Activated CD4-positive, alpha-beta T cell treated with anti-CD3 and anti-CD28 coated beads, Interleukin-2, amount 50 U/mL, for 4 hours (primary cell): ENCODE data around the gene CYFIP1.

ENCODE experiments used
- DNase-seq, 2 experiments: peaks; one replicate each; pipeline ENCODE4 v3.0.0-alpha.2; 2020

CYFIP1 gene

DNA sequence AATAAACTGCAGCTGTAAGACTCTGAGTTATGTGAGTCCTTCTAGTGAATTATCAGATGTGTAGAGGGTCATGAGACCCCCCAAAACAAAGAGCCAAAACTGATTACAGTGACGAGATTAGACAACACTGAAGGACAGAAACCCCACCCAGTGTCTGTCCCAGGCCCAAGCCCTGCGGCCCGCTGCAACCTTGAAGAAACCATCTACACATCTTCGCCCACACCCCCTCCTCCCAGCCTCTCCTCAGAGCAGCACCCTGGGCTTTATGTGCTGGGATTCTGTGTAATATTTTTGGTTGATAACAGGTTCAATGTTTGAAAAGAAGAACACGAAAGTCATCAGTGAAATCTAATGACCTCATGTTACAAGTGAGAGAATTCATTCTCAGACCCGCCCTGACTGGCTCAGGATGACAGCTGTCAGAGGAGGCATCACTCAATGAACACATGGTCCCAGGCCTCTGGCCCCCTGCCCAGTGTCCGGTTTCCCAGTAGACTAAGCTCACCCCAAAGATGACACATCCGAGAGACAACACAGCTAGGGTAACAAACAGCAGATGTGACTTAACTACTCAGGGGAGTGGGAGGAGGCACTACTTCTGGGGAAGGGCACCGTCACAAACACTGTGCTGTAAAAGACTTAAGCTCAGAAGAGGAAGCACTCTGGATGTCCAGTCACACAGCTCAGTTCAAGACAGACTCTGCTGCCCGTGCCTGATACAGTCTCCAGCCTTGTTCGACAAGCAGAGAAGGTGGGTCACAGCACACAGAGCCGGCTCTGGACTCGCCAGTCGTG is 92.8 kb downstream of the CYFIP1 start:
- DNase-seq: no peak

DNA sequence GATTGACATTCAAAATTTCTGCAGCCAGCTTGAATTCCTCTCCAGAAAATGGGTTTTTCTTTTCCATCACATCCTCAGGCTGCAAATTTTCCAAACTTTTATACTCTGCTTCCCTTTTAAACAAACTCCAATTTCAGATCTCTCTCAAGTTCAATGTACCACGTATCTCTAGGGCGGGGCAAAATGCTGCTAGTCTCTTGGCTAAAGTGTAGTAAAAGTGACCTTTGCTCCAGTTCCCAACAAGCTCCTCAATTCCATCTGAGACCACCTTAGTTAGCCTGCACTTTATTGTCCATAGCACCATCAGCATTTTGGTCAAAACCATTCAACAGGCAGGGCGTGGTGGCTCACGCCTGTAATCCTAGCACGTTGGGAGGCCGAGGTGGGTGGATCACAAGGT is 95.0 kb downstream of the CYFIP1 start:
- no peak for DNase-seq

GRCh38 chr15:22884344-22884743 is 95.8 kb downstream of the CYFIP1 start:
- DNase-seq: no peak

DNA sequence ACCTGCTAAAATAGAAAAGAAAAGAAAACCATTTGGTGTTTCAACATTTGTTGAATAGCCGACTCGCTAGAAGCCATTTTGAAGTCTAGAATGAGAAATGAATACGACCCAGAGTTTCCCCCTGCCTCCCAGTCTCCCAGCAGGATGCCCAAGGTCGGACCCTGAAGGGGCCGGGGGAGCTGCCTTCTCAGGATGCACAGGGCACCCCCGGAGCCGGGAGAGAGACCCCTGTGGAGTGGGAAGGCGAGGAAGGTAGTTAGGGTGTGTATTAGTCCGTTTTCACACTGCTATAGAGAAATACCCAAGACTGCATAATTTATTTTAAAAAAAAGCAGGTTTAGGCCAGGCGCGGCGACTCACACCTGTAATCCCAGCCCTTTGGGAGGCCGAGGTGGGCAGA is 97.0 kb downstream of the CYFIP1 start:
- no peak for DNase-seq

GRCh38 chr15:22881739-22882440 is 98.3 kb downstream of the CYFIP1 start:
- DNase-seq: no peak

GRCh38 chr15:22880981-22881738 is 99.0 kb downstream of the CYFIP1 start:
- no peak for DNase-seq

- DNase-seq: no peak
These were observed 99.8 kb downstream of the CYFIP1 start for GRCh38 chr15:22880068-22880980.

DNA sequence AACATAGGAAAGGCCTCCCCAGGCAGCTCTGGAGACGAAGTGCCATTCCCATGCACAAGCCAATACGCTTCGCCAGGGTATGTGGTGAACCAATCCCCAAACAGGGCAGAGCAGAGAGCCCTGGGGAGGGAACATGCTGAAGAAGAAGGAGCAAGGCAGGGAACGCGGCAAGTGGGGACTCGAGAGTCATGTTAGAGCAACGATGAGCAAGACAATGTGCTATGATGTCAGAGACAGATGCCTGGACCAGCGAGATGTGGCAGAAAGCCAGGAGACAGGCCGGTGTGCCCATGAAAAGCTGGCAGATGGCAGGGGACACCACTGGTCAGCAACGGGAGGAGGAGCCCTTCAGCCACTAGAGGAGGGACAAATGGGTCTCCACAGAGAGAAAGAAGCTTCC is 102.1 kb downstream of the CYFIP1 start:
- DNase-seq: no peak

GRCh38 chr15:22877607-22878006 is 102.6 kb downstream of the CYFIP1 start:
- DNase-seq: no peak

GRCh38 chr15:22877117-22877516 is 103.1 kb downstream of the CYFIP1 start:
- no peak for DNase-seq

GRCh38 chr15:22874966-22875365 is 105.2 kb downstream of the CYFIP1 start:
- DNase-seq: no peak

DNA sequence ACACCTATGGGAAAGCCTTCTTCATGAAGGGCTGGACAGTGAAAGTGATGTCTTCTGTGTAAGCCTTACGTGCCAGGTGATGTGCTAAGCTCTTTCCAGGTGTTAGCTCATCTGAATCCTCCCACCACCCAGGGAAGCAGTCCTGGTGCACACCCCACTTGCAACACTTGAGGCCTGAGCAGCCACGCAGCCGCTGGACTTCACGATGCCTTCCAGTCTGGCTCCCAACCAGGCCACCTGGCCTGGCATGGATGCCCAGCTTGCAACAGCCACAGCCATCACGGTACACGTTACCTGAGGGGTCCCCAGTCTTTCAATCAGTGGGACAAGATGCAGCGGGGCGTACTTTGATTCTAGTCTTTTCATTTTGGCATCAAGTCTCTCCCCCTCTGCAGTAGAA is 105.9 kb downstream of the CYFIP1 start:
- no peak for DNase-seq

DNA sequence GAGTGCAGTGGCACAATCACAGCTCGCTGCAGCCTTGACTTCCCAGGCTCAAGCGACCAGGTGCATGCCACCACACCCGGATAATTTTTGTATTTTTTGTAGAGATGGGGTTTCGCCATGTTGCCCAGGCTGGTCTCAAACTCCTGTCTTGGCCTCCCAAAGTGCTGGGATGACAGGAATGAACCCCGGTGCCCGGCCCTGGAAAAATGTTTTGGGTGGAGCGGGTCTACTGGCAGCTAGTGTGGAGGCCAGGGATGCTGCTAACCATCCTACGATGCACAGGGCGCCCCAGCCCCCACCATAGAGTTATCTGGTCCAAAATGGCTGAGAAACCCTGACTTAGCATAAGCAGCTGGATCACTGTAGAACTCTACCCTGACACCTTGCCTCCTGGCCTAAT is 106.3 kb downstream of the CYFIP1 start:
- no peak for DNase-seq

DNA sequence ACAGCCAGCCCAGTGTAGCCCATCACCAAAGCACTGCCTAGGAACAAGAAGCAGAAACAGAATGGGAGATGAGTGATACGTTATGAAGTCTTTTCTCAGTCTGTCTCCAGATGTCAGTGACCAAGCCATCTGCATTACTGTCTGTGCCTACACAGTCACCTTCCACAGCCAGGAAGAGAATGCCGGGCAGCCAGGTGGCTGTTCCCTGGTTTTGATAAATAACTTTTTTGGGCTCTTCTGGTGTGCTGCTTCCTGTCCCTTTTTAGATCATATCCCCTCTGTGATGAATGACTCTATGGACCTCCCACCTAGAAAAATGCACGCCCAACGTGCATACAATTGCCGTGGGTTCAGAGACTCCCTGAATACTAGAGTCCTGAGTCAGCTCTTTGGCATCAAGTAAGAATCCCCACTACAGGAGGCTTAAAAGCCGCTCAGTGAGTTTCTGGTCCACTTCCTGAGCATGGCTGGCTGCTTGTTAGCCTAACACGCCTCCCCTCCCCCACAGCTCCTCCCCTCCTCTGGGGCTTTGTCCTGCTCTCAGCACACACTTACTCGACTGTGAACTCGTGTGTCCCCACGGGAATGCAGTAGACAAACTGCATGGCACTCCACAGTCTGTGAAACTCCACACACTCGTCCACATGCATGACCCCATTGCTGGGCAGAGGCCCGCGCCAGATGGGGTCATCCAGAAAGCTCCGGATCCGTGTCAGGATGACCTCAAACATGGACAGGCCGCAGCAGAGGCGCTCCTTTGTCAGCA is 107.0 kb downstream of the CYFIP1 start:
- DNase-seq: no peak

GRCh38 chr15:22871481-22872086 is 108.6 kb downstream of the CYFIP1 start:
- no peak for DNase-seq

DNA sequence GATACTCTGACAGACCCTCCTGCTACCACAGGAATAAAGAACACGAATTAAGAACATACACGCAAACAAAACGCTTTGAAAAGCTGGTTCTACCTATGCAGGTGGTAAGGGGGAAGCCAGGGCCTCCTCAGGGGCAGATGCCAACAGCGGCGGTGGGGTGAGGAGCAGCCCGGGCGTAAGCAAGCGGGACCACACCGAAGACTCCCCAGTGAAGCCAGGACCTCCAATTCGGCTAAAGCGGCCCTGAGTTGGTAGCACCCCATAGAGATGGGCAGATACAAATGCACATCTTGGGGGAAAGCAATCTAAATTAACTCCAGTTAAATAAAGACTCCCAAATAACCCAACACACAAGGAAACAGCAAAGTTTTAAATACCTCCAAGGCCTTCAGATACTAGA is 109.3 kb downstream of the CYFIP1 start:
- no peak for DNase-seq

DNA sequence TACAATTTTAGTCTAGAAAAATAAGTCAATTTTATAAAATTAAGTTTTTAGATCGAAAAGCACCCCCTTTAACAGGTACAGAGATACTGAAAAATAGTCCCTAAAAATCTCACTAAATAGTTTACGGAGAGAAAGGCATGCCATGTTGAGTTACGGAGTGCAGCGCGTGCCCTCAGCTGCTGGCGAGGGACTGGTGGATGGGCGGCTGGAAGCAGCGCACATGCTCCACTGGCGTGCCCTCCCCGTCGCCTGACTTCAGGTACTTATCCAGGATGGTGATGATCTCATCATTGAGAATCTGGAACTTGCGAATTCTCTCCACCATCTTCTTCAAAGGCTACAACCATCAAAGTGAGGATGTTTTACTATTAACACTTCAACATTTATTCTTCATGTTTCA is 110.3 kb downstream of the CYFIP1 start:
- no peak for DNase-seq

DNA sequence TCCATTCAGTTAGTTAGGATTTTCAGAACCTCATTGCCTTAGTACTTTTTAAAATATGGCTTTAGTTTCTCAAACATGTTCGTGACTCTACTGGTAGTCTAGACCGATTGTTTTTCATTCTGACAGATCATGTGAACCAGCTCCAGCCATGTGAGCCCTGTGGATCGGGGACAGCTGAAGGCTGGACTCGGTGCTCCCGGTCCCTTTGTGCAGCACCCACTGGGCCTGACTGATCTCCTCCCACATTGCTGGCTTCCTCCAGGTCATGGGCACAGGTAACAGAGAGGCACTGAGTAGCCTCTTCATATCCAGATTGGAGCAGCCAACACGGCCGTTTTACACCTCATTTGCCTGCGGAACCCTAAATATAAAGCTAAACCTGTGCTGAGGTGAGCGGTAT is 111.2 kb downstream of the CYFIP1 start:
- DNase-seq: no peak

DNA sequence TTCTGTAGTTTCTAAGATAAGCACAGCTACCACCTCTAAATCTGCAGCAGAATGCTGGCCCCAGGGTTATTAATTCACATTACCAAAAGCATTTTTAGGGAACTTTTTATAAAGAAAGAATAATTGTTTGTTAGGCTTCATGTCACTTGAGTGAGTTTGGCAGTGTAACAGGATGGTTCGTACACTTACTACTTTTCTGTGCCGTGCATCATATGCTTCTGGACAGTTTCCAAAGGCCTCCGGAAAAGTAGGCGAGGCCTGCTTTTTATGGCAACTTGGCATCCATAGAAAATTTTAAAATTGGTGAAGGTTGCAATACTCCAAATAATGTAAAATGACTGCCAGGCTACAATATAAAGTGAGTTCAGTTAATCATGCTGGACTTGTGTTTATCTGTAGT is 111.7 kb downstream of the CYFIP1 start:
- DNase-seq: no peak

DNA sequence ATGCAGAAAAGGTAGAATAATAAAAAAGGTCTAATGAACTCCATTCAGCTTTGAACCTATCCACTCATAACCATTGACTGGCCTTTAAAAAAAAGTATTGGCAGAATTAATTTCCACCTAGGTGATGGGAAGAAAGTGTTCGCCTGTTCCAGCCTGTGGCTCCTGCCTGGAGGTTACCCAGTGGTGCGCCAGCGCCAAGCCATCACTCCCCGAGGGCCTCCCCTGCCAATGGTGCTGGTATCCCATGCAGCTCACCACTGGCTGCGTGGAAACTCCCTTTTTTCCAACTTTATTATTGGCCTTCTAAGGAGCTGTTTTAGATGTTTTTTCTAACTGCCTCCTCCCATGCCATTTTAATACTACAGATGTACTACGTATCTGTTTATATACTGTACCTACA is 112.3 kb downstream of the CYFIP1 start:
- no peak for DNase-seq

DNA sequence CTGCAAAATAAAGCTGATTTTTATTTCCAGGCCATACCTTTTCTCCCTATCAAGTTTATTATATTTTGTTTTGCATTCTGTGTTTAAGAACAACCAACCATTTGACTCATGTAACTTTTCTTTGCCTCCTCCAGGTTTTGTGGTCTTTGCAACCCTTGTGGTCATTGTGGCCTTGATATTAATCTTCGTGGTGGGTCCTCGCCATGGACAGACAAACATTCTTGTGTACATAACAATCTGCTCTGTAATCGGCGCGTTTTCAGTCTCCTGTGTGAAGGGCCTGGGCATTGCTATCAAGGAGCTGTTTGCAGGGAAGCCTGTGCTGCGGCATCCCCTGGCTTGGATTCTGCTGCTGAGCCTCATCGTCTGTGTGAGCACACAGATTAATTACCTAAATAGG is 114.1 kb downstream of the CYFIP1 start:
- DNase-seq: no peak

DNA sequence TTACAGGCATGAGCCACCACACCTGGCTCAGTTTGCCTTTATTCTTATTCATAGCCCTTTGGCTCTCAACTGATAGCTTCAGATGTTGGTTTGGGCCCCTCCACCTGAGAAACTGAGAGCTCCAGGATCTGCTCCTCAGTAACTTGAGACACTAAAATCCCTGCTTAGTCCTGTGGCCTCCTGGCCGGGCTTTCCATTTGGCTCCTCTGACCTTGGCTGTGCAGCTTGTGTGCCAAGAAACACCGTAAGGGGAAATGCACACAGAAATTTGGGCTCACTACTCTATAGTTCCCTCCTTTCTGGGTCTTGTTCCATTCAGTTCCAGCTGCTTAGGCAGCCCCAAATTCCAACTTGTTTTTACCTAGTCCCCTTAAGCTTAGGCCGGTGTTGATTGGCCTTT is 116.8 kb downstream of the CYFIP1 start:
- DNase-seq: no peak
